Stimulated activated CD4-positive, alpha-beta T cell treated with anti-CD3 and anti-CD28 coated beads, Interleukin-2, amount 100 ng/mL, for 4 hours (primary cell): Measurements from ENCODE around the gene ASNS.

Experiments used
- DNase-seq: peaks from one replicate; pipeline ENCODE4 v3.0.0-alpha.2; 2020; ENCODE audit warnings: low read depth

Gene ASNS

DNA sequence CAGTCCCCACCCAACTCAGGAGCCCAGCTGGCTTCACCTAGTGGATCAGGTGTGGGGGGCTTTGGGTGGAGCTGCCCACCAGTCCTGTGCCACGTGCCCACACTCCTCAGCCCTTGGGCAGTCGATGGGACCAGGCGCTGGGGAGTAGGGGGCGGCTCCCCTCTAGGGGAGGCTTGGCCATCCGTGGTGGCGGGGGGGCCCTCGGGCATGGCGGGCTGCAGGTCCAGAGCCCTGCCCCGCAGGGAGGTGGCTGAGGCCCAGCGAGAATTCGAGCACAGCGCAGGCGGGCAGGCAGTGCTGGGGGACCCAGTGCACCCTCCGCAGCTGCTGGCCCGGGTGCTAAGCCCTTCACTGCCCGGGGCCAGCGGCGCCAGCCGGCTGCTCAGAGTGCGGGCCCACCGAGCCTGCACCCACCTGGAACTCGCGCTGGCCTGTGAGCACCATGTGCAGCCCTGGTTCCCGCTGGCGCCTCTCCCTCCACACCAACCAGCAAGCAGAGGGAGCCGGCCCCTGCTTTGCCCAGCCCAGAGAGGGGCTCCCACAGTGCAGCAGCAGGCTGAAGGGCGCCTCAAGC lies 29.3 kb downstream of the ASNS start:
- DNase-seq = no peak

DNA sequence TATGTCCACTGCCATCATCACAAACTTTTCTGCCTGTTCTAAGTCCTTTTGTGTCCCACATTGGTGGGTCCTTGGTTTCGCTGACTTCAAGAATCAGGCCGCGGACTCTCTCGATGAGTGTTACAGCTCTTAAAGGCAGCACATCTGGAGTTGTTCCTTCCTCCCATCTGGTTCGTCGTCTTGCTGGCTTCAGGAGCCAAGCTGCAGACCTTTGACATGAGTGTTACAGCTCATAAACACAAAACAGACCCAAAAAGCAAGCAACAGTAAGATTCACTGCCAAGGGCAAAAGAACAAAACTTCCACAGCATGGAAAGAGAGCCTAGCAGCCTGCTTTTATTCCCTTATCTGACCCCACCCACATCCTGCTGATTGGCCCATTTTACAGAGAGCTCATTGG lies 30.2 kb downstream of the ASNS start:
- no peak for DNase-seq

DNA sequence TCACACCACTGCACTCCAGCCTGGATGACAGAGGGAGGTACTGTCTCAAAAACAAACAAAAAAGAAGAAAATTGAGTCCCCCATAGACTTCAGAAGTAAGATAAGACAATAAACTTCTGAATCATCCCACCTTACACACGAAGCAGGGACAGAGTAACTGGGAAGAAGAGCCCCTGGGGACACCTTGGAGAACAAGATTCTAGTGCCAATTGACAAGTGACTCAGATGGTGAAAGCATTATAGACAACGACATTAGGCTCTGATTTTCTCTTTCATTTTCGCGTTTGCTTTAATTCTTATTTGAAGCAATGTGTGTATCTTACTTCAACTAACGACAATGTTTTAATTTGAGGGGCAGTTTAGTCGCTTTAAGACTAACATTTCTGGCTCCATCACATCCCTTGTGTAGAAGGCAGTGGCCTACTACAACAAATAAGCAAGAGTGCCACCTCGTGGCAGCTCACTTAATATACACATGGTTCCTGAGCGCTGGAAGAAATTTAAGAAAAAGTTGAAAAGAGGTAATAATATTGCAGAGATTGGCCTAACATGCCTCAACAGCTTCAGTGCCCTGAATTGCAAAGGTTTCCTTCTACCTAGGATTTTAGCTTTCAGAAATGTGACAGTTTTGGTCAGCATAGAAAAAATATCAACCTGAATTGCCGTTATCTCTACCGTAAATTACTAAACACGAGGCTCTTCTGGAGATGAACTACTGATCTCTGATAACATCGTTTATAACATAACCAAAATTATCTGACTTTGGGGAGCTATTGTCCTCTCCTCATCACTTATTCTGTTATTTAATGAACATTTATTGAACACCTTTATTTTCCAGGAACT lies 36.7 kb downstream of the ASNS start:
- DNase-seq = peak; percentile 26

DNA sequence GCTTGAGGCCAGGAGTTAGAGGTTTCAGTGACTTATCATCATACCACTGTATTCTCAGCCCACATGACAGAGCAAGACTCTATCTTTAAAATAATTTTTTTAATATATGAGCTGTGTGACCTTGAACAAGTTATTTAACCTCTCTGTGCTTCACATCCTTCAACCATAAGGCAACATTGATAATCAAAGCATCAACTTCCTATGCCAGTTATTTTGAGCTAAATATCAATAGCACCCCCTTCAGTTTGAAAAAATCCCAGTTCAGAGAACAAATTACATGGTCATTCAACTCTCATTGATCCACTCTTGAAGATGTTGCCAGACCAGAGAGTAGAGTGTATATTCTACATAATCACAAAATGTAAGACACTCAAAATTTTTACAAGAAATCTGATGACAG lies 53.0 kb downstream of the ASNS start:
- no peak for DNase-seq

DNA sequence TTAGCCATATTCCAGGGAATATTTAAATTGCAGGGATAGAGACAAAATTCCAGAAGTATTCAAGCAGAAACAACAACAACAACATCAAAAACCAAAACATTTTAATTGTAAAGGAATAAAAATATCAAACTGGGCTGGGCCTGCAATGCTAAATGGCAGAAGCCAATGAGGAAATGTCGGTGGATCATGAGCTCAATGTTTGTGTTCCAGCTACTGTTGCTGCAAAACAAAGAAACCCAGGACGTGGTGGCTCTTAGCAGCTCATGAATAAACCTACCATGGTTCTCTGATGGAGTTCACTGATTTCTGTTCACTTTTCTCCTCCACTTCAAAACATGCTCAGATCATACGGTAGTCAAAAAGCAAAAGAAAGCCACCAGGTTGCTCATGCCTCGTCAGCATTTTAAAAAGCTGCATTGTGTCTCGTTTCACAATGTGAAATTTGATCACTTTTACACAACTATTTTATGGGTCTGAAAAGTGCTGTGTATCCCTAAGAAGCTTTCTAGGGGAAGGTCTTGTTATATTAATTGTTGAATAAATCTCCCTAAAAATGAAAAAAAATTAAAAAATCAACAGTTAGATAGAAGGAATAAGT lies 54.0 kb downstream of the ASNS start:
- no peak for DNase-seq
